HG03469 (cell line): ENCODE measurements around the gene CLN3.
"Not testable (repeated sequence)": the region's sequence is repeated elsewhere in the genome, so short reads cannot be mapped to it uniquely, and the experiment has no call there.

ENCODE experiments used
- ATAC-seq: cut with Tn5 transposase; IDR thresholded peaks from one replicate; pipeline ENCODE4 v1.9.1; 2021; ENCODE audit warnings: mild to moderate bottlenecking, moderate library complexity, moderate number of reproducible peaks; ENCODE audit not compliant: unreplicated experiment

Gene CLN3

DNA sequence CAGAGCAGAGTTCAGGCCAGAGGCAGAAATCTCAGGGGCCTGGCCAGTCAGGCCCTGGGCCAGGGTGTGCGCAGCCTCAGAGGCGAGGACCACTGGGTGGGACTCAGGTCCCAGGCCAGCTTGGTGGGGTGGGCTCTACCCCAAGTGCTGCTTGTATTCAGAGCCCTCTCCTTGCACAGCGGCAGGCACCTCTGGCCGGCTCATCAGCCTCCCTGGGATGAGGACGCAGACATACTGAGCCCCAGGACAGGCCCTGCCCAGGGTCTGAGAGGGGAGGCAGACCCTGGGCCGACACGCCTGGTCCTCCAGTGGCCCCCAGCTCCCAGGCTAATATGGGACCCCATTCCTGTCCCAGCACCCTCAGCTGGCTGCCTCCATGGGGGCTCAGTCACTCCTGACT lies 22.4 kb upstream of the CLN3 start:
- no peak for ATAC-seq

DNA sequence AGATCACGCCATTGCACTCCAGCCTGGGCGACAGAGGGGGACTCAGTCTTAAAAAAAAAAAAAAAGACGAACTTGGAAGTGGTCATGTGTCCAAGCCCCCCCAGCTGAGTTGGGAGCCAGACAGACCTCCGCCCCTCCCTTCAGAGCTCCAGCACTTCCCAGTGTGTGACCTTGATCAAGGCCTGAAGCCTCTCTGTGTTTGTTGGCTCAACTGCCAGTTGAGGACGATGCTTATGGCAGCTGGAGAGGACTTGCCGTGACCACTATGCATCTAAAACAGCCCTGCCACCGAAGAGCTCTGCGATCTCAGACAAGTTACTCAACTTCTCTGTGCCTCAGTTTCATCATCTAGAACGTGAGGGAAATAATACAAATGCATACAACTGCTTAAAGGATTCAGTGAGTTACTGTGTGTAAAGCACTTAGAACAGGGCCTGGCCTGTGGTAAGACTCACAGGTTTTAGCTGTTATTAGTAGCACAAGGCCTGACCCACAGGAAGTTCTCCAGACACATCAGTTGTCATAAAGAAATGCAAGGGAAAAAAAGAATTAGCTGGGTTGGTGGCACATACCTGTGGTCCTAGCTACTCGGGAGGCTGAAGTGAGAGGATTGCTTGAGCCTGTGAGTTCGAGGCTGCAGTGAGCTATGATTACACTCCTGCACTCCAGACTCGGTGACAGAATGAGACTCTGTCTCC lies 21.8 kb upstream of the CLN3 start:
- ATAC-seq = no peak

DNA sequence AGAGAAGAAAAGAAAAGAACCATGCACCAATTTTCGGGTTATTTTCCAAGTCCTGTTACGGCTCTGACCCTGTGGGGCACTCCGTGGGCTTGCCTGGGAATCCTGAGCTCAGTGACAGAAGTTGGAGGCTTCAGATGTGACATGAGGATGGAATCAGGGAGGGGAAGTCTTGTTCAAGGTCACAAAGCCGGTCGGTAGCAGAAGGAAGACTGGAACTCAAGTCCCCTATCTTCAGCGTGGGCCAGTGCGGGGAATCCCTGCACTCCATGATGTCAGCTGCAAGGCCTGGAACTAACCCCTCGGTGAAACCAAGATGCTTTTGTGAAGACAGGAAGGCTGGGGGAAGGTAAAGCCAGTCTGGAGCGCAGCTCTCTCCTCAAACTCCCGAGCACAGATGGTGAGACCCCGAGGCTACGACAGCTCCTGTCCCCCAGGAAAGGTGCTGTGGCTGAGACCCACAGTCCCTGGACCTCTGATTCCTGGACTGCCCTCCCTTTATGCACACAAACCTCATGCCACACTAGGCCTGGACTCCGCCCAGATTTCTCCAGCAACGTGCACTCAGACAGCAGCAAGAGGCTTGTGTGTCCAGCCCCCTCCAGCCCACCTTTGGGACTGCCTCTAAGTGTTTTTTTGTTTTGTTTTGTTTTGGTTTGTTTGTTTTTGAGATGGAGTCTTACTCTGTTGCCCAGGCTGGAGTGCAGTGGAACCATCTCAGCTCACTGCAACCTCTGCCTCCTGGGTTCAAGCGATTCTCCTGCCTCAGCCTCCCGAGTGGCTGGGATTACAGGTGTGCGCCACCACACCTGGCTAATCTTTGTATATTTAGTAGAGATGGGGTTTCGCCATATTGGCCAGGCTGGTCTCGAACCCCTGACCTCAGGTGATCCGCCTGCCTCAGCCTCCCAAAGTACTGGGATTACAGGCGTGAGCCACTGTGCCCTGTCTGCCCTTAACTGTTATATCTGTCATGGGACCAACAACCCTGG lies 20.2 kb upstream of the CLN3 start:
- ATAC-seq = no peak

DNA sequence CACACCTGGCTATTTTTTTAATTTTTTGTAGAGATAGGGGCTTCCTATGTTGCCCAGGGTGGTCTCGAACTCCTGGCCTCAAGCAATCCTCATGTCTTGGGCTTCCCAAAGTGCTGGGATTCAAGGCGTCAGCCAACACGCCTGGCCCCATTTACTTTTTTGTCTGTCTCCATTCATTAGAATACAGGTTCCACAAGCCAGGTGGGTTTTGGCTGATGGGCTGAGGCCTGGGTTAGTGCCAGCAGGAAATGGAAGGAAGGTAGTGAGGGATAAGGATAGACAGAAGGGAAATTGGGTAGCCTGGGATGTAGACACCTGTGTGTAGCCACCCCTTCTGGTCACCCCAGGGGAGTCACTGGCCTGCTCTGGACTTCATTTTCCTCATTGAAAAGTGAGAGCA lies 19.2 kb upstream of the CLN3 start:
- no peak for ATAC-seq

DNA sequence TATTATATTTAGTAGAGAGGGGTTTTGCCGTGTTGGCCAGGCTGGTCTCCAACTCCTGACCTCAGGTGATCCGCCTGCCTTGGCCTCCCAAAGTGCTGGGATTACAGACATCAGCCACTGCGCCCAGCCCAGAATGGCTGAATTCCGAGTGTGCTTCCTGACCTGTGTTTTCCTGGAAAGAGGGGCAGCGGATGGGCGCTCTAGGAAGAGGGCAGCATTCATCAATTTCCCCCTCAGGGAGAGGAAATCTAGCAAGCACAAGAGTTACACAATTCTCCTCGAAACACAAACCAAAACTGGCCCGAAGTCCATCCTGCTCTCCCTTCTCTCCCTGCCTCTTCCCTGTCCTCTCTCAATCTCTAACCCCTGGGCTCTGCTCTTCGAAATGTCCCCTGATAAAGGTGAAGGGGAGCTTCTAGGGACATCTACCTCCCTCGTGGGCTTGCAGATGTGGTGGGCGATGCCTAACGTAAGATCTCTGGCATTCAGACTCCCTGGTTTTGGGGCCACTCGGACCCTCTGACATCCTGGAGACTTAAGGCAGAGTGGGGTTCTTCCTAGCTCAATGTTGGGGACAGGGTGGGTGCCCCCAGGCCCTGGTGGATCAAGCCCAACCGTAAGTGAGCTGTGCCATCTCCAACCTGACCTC lies 13.7 kb upstream of the CLN3 start:
- ATAC-seq = no peak

DNA sequence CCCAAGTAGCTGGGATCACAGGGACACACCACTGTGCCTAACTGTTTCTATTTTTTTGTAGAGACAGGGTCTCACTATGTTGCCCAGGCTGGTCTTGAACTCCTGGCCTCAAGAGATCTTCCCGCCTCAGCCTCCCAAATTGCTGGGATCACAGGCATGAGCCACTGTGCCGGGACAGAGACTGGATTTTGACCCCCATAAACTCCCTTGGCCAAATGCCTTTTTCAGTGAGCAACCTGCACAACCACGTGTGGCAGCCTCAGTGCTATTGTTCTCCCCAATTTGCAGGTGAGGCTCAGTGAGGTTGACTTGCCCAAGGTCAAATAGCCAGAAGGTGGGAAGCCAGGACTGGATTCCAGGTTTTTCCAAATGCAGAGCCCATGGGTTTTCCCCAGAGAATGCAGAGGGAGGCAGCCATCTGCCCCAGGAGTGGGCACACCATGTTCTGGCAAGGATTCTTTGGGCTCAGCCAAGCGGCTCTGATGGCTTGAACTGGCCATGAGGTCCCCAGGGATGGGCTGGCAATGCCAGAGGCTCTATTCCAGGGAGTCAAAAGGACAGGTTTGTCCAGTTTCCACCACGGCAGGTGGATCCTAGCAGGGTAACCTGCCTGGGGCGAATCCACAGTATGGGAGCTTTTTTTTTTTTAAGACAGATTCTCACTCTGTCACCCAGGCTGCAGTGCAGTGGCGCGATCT lies 13.0 kb upstream of the CLN3 start:
- no peak for ATAC-seq

DNA sequence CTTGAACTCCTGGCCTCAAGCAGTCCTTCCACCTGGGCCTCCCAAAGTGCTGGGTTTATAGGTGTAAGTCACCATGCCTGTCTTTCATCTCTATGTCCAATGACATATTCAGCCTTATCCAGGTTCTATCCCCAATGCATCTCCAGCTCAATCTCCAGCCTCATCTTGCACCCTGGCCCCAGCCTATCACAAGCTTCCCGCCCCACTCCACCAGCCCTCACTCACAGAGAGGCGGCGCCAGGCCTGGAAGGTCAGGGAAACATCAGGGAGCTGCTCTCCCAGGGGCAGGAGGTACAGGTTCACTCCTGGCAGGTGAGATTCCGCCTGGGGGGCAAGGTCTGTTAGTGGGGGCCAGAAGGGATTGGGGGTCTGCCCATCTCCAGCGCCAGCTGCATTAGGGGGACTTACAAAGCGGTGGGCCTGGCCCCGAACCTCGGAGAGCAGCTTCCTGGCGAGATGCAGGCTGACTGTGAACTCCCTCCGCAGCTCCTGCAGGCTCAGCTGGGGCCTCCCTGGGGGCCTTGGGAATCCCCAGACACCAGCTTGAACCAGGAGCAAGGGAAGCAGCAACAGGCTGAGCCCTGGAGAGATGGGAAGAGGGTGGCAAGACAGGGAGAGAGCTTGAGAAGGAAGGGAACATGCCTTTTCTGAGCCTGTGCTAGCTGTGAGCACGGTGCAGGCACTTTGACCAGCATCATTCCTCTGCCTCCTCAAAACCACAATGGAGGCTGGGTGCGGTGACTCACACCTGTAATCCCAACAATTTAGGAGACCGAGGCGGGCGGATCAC lies 11.8 kb upstream of the CLN3 start:
- ATAC-seq = no peak

DNA sequence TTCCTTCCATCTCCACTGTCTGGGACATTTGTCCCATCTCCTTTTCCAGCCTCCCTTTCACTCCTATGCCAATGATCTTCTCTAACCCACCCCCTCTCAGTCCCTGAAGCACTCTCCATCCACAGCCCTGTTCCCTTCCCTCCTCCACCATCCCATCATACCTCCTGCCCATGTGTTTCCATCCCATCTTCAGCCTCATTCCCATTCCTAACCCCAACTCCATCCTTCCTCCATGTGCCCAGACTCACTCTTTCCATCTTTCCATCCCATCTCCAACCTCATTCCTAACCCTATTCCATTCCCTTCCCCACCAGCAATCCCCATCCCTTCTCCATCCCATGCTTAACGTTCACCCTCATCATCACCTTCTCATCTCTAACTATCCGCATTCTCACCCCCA lies 10.4 kb upstream of the CLN3 start:
- ATAC-seq = no peak

DNA sequence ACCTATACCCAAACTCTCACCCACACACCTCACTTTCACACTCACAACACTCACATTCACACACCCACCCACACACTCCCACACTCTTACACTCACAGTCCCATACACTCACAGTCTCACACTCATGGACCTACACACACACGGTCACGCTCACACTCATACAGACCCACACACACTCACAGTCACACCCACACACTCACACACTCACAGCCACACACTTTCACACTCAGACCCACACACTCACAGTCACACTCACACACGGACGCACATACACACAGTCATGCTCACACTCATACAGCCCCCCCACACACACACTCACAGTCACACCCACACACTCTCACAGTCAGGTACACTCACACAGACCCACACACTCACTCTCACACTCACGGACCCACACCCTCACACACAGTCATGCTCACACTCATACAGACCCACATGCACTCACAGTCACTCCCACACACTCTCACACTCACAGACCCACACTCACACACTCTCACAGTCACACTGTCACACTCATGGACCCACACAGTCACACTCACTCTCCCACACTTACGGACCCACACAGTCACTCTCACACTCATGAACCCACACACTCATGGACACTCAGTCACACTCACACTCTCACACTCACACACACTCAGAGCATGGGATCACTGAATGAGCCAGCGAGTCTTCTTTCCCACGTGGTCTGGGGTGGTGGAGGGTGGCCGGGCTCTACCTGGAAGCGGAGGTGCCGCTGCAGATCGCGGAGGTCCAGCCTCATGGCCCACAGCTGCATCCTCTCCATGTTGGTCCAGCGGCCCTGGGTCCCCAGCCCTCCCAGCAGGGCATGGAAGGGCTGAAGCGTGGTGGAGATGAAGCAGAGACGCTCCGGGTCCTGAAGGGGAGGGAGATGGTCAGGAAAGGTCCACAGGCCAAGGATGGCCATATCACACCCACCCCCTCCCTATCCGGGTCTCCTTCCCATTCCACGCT lies 9.7 kb upstream of the CLN3 start:
- ATAC-seq = no peak

DNA sequence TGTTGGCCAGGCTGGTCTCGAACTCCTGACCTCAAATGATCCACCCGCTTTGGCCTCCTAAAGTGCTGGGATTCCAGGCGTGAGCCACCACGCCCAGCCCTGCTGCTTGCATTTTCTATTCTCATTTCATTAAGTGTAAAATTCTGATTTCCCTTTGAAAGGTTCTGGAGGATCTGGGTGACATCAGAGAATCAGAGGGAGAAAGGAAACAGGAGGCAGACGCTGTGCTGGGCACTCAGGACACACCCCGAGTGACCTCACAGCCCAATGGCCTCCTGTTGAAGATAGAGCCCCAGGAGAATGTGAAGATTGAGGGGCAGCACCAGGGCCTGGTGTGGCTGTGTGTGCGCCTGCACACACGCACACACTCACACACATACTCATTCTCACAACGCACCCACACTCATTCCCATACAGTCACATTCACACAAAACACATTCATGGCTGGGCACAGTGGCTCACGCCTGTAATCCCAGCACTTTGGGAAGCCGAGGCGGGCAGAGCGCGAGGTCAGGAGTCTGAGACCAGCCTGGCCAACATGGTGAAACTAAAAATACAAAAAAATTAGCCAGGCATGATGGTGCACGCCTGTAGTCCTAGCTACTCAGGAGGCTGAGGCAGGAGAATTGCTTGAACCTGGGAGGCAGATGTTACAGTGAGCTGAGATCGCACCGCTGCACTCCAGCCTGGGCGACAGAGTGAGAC lies 8.8 kb upstream of the CLN3 start:
- not testable (repeated sequence) for ATAC-seq

DNA sequence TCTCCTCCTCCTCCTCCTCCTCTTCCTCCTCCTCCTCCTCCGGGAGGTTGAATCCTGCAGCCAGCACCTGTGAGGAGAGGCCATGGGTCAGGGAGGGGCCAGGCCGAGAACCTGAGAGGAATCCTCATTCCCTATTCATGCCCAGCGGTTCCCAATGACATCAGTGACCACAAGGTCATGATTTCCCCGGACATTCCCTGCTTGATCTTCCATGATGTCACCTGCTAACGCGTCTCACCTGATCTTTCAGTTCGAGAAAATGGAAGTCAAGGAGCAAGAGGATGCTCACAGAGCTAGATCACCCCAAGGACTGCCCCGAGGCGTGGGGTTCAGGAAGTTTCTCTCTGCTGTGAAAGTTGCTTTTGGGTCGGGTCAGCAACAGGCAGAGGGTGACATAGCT lies 8.0 kb upstream of the CLN3 start:
- no peak for ATAC-seq

DNA sequence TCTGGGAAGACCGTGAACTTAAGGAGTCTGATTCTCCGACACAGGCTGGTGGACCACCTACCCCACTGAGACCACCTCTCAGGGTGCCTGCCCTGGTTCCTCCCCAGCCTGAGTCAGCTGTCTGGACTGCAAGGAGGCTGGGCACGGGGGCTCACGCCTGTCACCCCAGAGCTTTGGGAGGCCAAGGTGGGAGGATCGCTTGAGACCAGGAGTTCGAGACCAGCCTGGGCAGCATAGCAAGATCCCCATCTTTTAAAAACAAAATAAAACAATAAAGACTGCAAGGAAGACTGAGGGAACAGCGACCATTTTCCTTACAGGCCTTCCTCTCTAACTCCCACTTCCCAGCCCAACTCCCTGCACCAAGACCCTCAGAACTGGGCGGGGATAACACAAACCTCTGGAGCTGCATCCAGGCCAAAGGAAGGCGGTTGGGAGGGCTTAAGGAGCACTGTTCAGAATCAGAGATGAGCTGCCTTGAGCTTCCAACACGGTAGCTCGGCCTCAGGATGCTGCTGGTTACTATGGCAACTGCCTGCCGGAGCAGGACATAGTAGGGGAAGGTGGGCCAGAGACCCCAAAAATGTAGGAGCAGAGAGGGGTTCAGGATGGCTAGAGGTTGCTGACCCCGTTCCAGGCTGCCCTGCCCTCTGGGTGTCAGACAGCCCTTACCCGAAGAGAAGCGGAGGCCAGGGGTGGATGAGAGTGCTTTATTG lies 7.0 kb upstream of the CLN3 start:
- ATAC-seq = no peak

DNA sequence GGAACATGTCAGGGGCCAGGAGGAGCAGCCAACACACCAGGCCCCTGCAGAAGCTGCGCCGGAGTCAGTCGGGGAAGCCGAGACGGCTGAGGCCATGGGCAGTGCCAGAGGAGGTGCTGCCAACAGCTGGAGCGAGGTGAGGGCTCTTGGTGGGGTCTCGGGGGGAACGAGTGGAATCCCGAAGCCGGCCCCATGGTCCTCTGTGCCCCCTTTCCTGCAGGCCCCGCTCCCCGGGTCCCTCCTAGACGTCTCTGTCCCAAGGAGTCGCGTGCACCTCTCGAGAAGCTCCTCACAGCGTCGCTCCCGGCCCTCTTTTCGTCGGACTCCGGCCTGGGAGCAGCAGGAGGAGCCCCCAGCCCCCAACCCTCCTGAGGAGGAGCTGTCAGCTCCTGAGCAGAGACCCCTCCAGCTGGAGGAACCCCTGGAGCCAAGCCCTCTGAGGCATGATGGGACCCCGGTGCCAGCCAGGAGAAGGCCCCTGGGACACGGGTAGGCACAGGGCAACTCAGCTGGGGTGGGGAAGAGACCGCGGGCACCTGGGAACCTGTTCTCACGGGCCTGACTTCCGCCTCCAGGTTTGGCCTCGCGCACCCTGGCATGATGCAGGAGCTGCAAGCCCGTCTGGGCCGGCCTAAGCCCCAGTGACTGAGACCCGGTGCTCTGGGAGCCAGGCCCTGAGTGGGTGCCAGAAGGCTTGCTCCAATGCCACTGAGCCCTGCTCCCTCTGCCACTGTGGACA lies 6.2 kb upstream of the CLN3 start:
- ATAC-seq = no peak

DNA sequence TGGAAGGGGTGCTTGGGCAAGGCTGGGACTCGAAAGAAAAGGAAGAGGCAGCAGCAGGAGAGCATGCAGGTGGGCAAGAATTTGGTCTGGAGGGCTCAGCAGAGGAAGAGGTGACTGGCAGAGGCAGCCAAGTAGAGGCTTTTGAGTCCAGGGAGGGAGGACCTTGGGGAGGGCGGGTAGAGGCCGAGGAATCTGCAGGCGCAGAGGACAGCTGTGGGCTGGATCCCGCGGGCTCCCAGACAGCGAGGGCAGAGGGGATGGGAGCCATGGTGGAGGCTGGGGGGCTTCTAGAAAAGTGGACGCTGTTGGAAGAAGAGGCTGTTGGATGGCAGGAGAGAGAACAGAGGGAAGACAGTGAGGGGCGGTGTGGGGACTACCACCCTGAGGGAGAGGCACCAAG lies 5.5 kb upstream of the CLN3 start:
- ATAC-seq = no peak

DNA sequence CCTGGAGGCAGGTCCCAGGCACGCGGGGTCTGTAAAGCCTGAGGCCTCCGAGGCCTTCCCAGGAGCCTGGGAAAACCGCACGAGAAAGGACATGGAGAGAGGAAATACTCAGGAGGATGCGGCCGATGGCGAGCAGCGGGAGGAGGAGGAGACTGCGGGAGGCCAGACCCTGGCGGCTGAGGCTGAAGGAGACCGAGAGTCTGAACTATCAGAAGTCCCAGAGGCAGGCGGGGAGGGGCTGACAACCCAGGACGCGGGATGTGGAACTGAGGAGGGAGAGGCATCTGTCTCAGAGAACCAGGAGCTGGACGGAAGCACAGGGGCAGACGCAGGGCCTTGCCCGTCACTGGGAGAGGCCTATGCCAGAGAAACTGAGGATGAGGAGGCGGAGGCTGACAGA lies 5.0 kb upstream of the CLN3 start:
- no peak for ATAC-seq

DNA sequence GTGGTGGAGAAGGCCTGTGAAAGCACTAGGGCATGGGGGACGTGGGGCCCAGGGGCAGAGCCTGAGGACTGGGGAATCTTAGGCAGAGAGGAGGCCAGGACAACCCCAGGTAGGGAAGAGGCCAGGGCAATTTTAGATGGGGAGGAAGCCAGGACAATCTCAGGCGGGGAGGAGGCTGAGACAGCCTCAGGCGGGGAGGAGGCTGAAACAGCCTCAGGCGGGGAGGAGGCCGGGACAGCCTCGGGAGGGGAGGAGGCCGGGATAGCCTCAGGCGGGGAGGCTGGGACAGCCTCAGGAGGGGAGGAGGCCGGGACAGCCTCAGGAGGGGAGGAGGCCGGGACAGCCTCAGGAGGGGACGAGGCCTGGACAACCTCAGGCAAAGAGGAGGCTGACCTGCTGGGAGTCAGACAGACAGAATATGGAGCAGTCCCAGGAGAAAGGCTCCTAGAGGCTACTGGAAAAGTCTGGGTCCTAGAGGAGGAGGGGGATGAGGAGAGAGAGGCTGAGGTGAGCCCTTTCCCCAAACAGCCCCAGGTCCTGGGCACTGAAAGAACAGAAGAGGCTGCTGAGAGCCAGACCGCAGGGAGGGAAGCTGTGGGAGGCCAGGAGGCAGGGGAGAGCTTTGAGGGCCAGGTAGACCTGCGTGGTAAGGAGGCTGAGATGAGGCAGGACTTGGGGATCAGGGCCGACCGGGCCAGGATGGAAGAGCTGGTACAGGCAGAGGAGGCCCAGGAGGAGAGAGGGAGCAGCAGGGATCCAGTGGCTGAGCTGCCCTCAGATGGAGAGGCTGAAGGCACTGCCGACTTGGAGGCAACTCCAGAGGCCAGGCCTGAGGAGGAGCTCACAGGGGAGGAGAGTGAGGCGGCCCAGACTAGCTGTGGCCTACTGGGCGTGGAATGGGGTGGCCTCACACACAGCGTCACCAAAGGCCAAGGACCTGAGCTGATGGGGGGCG lies 4.2 kb upstream of the CLN3 start:
- no peak for ATAC-seq
